NCI-H1092 (cell line): ENCODE measurements around the gene RTEL1.
A peak's percentile ranks its signal among the peaks of the same experiment; 100 is the strongest.

Experiments used
- DNase-seq: peaks from one replicate; lab custom pipeline; 2025; lab: John Stamatoyannopoulos, UW

The RTEL1 gene

DNA sequence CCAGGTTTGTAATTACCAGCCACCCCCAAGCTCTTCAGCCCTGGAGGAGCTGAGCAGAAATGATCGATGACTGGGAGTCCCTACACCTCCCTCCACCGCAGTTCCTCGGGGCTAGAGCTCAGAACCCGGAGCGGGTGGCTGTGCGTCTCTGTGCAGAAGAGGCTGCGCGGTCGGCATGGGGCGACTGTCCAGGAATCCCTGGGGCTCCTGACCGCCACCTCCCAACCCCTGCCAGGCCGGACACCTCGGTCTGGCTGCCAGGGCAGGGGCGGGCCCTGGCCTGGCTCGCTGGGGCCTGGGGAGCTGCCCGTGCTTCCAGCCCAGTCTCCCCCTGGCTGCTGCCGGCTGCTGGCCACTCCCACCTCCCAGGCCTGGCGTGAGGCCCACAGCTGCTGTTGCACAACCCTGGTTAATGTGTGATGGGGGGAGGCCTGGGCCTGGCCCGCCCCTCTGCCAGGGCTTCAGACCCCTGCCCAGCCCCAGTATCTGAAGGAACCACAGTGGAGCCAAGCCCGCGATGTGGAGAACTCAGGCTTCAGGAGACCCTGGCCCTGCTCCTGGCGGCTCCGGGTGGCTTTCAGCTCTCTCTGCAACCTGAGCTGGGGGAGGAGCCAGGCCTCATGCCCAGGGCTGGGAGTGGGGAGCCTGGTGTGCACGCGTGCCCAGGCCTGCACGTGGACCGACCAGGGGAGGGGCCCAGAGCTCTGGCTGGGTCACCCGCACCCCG lies 82.7 kb downstream of the RTEL1 start:
- peak; percentile 52 for DNase-seq

DNA sequence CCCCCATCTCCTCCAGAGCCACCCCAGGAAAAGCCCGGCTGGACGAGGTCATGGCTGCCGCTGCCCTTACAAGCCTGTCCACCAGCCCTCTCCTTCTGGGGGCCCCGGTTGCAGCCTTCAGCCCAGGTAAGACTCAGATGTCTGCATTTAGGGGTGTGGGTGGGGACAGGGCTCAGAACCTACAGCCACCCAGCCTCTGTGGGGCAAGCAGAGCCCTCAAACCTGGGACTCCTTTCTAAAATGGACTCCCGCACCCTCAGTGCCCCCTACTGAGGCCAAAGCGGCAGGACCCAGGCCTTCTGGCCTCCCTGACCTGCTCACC lies 83.2 kb downstream of the RTEL1 start:
- DNase-seq, result no peak

DNA sequence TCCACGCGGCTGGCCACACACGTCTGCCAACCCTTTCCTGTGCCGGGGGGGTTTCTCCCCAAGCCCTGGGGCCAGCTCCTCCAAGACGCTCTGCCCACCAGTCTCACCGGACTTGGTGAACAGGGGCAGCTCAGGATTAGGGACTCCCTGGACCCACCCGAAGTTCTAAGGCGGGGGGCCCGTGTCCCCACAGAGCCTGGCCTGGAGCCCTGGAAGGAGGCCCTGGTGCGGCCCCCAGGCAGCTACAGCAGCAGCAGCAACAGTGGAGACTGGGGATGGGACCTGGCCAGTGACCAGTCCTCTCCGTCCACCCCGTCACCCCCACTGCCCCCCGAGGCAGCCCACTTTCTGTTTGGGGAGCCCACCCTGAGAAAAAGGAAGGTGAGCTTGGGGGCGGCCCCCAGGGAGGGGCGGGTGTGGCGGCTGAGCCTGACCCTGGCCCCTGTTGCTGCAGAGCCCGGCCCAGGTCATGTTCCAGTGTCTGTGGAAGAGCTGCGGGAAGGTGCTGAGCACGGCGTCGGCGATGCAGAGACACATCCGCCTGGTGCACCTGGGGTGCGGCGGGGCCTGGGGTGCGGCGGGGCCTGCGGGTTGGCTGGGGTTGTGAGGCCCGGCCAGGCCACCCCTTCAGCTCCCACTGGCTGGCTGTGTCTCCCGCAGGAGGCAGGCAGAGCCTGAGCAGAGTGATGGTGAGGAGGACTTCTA lies 83.7 kb downstream of the RTEL1 start:
- DNase-seq, result no peak

GRCh38 chr20:63742381-63743024 lies 84.4 kb downstream of the RTEL1 start:
- DNase-seq, result no peak

- no peak for DNase-seq
Measured at GRCh38 chr20:63743210-63743970, 85.3 kb downstream of the RTEL1 start.

DNA sequence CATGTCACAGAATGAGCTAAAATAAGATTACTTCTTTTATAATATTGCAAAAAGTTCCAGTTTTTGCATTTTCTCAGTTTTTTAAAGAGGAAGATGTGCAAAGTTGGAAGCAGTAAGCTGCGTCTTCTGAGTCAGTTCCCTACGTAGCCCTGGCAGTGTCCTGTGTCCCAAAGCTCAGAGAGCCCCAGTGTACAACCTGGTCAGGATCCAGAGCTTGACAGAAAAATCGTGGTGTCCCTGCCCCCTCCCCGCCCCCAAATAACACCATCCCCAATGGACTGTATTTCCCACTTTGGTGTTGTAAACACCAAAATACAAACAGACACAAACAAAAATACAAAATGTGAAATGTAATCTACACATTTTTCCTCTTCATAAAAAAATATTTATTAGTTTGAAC lies 86.0 kb downstream of the RTEL1 start:
- no peak for DNase-seq

DNA sequence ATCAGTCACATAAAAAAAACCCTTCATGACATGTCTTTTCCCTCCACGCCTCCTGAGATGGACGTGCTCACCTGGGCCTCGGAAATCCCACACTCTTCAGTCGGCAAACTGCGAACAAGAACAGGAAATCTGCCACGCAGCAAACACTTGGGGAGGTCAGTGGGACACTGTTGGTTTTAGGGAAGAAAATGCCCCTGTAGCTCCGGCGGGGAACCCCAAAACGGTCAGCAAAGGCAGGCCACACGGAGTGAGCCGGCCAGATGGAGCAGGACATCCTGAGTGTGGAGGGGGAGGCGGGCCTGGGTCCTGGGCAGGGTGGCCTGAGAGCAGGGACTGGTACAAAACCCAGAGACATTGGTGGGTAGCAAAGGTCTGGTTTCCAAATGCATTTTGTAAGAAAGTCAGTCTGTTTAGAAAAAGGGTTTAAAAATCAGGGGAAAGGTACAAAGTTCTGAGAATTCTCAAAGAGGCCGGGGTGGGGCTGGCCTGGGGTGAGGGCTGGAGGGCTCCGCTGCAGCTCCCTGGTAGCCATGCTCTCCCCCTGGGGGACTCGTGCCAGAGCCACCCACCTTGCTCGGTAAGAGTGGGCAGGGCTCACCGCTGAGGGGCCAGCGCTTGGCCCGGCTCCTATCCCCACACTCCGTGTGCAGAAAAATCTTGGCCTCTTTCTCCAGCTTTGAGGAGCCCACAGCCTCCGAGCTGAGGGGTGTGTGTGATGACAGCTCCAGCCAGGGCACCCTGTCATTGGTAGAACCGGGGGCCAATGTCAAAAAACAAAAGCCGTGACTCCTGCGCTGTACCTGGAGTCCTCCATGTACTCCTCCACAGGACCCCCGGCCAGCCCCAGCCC lies 86.7 kb downstream of the RTEL1 start:
- no peak for DNase-seq

- DNase-seq, result no peak
Measured at GRCh38 chr20:63745424-63745805, 87.3 kb downstream of the RTEL1 start.
